Retina (tissue), 1 donor: ENCODE measurements around the gene TSPO.

Experiments
- DNase-seq: peaks from one replicate; pipeline ENCODE4 v3.0.0-alpha.2; 2016

The TSPO gene

DNA sequence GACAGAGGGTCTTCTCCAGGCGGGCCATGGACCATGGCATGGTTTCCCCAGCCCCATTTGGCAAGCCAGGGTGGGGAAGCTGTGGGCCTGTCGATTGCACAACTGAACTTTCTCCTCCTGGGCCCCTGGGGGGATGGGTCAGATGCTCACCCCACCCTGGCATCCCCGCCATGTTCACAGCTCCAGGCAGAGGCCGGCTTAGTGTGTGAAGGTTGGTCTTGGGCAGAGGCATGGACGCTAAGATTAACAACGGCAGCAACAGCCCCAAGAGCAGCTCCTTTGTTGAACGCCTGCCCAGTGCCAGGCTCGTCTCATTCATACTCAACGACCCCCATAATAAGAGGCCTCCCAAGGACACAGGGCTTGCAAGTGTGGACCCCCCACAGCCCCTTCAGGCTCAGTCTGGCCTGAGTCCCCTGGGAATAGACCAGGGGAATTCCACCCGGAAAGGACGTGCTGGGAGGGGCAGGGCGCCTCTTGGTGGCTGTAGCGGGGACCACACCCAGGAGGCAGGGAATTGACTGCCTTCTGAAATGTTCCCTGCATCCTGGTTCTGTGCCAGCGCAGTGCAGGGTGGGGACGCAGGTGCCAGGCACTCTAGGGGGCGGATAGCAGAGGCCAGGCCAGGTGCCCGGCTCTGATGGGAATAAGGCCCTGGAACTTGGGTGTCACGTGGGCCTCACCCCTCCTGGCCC, 8.3 kb downstream of the TSPO start:
- no peak for DNase-seq

DNA sequence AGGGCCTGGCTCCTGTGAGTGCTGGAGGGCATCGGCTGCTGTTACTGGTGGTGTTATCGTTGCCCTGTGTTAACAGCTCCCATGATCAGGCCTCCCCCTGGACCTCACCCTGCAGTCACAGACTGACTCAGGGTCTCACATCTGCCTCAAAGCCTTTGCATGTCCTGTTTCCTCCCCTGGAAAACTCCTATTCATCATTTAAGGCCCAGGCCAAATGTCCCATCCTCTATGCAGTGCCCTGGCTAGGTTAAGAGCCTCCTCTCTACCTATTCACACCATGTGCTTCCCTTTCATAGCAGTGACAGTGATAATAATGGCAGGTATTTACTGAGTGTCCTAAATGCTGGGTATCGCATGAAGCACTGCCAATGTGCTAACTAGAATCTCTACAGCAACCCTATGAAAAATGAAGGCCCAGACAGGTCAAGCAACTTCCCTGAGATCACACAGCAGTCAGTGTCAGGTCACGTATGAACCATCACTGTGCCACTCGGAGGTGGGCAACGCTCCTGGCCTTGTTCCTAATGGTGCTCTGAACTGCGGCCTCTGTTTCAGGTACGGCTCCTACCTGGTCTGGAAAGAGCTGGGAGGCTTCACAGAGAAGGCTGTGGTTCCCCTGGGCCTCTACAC, 9.3 kb downstream of the TSPO start:
- no peak for DNase-seq

DNA sequence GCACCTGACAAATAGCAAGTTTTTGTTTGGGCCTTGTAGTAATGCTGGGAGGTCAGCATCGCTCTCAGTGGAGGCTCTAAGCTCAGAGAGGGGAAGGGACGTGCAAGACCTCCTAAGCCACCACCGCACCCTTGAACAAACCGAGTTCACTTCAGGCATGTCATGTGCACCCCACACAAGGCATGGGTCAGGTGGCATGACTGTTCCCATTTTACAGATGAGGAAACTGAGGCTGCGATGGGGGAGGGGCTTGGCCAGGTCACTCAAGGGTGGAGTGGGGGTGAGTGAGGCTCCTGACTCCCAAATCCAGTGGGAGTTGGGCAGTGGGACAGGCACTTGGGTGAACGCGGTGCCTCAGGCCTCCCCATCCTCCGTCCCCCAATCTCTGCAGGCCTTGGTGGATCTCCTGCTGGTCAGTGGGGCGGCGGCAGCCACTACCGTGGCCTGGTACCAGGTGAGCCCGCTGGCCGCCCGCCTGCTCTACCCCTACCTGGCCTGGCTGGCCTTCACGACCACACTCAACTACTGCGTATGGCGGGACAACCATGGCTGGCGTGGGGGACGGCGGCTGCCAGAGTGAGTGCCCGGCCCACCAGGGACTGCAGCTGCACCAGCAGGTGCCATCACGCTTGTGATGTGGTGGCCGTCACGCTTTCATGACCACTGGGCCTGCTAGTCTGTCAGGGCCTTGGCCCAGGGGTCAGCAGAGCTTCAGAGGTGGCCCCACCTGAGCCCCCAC, 11.2 kb downstream of the TSPO start:
- no peak for DNase-seq

DNA sequence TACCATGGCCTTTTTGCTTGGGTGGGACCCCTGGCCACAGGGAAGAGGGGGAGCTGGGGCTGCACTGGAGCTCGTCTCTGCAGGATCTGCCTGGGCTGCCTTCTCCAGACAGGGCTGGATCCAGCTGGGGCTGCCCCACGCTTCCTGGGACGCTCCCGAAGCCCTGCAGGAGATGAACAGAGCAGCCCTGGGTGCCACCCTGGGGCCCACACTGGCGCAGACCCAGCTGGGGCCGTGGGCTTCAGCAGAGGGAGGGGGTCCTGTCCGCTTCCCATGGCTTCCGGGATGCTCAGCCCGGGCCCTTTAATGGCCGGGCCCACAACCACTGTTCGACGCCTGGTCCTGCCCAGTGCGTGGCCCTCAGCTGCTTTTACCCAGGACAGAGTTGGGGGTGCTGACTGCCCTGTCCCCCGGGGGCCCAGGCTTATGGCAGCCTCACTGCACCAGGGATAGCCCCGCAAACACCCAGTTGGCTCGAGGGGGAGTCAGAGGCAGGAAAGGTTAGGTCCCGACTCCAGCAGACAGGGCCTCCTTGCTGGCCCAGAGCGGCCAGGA, 12.0 kb downstream of the TSPO start:
- no peak for DNase-seq

DNA sequence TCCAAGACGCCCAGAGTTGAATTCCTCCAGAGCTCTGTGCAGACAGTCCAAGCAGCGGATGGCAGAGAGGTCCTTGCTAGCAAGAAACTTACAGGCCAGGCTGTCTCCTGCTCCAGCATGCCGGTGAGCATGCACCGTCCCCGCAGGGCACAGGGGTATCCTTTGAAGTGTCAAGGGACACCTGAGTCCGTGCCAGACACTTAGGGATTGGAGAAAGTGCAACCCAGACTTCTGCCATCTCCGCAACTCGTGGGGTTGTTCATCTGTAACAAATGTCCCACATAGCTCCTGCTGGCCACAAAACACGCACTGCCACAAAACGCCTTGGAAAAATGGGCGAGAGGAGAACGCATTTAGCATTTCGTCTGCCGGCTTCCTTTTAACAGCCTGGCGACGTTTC, 13.3 kb downstream of the TSPO start:
- no peak for DNase-seq

DNA sequence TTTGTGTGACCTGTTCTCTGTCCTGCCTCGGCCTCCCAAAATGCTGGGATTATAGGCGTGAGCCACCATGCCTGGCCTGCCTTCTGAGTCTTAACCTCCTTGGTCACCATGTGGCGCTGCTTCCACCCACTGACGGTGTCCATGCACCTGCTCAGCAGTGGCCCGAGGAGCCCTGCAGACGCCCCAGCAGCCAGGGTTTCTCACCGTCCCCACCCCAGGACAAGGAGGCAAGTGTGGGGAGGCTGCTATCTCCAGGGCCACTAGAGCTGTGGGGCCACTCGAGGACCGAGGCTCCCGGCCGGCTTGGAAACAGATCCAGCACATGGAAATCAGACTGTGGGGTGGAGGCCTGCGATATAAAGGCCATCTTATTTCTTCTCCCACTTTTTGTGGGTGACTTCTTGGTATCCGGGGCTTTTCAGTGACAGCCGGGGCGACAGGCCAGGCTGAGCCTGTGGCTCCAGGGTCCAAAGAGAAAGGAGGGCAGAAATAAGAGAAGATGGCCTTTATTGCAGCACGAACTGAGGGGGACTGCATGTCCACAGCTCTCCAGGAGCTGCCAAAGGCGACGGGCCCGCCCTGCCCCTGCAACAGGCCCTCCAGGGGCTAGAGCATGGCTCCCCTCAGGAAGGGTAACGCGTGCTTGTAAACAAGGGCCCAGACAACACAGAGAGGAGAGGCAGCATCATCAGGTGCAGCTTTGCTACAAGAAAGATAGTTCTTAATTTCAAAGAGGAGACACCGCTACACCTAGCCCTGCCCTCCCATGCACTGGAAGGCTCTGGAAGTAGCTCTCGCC, 15.0 kb downstream of the TSPO start:
- no peak for DNase-seq

DNA sequence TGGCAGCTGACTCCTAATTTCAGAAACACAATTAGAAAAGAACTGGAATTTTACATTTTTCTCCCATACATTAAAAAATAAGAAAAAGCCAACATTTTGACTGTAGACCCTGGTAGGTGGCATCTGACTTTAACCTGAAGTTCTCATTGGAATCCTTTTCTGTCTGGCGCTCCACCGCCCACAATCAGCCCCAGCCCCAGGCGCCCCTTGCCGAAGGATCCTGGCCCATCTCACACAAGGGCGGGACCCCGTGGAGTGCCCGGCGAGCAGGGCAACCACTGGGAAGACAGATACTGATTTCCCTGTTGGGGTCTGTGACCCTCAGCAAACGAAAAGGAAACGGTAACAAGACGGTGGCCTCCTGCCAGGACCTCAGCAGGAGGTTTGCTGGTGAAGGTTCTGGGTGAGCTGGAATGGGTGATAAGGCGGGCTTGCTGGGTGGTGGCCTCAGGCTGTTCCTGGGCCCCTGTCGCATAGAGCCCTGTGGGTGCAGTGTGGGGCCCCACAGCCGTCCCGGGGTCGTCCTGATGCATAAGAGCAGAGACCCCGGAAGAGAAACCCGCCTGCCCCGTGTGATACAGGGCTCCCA, 15.7 kb downstream of the TSPO start:
- no peak for DNase-seq

DNA sequence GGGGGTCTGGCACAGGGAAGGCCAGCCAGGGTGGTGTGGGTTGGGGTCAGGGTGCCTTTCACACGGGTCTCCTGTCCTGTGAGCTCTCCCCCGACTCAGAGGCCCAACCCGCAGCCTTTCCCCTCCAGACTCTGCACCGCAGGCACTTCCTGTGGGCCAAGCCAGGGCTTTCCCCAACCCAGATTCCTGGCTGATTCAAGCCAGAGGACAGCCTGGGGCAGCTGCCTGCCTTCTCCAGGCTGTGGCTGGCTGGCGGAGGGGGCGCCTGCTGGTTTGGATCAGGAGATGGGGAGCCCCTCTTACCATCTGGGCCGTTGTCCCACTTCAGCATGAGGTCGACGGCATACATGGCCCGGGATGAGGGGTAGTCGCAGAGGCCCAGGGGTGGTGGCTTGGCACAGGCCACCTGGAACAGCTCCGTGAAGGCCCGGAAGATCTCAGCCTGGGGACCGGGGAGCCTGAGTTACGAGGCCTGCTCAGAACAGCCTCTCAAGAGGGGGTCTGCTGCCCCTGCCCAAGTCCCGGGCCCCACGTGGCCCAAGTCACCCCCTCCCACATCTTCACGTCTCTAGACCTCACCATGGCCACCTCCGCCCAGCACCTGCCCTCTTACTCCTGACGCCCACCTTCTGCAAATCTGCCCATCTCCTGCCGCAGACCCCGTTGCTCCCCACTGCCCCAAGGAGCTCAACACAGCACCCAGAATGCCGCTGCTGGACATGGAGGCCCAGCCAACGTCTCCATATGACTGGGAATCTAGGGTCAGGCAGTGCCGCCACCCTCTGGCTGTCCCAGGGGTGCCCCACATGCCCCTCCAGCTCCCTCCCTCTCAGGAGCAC, 17.3 kb downstream of the TSPO start:
- DNase-seq: no peak

DNA sequence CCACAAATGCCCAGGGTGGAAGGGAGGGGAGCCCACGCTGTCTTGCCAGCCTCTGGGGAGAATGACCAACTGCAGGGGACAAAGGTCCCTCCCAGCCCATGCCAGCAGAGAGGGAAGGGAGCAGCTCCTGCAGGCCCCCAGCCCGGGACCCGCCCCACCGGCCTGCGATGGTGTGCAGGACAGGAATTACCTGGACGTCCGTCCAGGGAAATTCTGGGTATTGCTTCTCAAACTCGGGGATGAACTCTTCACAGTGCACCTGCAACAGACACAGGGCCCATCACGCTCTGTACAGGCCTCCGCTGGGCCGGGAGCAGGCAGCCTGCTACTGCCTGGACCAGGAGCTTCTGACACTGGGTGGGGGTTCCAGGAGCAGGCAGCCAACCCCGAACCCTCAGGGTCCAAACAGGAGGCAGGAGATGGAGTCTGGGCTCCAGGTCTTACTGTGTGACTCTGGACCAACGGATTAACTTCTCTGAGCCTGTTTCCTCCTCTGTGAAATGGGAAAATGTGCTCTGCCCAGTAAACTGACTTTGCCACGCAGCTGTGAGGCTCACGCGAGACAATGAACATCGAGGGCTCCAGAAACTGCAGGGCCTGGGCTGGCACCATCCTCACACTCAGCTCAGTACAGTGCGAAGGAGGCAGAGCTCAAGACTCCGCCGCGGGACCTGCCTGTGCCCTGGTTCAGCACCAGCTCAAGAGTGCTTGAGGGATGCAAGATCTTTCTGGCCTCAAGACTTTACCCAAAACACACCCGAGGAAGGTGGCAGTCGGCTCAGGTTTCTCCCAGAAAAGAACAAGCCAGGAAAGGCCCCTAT, 18.2 kb downstream of the TSPO start:
- no peak for DNase-seq

DNA sequence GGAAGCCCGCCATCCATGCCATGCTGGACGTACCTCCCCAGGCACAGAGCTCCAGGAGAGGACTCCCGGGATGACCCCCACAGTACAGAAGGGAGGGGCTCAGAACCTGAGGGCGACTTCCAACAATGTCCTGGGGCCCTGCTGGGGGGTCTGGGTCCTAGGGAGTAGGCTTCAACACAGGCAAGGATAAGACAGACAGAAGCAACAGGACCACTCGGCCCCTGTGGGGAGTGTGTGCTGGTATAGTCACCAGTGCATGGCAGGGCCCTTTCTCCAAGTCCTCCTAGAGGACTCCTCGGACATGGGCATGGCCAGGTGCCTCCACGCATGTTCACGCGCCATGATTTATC, 18.7 kb downstream of the TSPO start:
- no peak for DNase-seq

DNA sequence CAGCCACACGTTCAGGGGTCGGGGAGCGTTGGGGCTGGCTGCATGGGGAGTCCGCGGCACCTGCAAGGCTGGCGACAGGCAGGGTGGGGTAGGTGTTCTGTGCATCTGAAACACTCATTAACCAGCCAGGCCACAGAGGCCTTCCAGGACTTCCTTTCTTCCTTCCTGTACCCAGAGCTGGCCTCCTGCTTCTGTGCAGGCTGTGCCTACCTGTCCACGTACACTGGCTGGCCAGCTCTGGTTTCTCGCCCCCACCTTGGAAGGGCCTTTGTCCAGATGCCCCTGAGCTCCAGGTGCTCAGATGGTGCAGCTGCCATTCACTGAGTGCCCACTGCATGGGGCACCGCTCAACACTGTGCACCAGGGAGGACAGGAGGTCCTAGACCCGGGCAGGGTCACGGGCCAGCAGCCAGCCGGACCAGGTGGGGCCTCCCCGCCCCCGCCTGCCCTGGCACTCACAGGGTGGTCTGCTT, 19.7 kb downstream of the TSPO start:
- DNase-seq: no peak

DNA sequence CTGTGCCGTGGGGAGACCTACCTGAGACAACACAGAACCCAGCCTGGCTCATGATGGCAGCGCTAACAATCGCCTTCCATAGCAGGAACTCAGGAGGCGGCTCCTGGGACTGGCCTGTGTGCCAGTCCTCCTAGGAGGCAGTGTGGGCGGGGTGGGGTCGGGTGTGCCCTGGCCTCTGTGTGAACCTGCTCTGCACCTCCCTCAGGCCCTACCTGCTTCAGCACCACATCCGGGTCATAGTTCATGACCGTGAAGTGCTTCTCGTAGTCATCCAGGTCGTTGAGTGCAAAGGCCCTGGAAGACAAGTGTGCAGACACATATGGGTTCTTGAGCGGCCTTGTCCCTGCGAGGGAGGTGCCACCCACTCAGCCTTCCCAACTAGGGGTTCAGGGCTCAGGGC, 20.2 kb downstream of the TSPO start:
- no peak for DNase-seq

DNA sequence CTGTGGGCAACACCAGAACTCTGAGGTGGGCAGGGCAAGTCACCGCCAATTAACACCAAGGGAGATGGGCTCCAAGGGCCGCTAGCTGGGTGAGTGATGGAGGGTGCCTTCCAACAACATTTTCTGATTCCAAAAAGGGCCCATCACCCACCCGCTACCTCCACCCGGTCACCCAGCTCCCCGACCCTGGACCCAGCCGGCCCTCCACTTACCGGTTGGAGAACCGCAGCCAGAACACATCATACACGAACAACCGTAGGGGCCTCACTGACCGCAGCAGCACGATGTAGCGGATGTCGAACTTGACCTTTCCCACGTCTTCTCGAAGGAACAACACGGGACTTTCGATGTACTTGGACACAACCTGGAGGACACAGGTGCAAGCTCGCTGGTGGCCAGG, 20.8 kb downstream of the TSPO start:
- no peak for DNase-seq

DNA sequence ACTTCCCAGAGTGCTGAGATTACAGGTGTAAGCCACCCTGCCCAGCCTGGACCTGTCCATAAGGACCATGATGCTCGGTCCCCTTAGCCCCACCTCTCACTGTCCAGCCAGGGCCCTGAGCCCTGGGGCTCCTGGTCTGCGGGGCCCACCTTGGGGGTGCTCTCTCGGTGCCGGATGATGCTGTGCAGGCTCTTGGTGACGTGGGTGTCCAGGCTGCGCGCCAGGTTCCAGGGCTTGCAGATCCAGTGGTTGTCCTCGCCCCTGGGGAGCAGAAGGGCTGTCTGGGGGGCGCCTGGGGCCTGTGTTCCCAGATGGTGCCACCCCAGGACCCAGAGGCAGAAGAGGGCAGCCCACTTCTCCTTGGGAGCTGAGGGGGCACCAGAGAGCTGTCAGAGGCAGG, 22.2 kb downstream of the TSPO start:
- DNase-seq: no peak

DNA sequence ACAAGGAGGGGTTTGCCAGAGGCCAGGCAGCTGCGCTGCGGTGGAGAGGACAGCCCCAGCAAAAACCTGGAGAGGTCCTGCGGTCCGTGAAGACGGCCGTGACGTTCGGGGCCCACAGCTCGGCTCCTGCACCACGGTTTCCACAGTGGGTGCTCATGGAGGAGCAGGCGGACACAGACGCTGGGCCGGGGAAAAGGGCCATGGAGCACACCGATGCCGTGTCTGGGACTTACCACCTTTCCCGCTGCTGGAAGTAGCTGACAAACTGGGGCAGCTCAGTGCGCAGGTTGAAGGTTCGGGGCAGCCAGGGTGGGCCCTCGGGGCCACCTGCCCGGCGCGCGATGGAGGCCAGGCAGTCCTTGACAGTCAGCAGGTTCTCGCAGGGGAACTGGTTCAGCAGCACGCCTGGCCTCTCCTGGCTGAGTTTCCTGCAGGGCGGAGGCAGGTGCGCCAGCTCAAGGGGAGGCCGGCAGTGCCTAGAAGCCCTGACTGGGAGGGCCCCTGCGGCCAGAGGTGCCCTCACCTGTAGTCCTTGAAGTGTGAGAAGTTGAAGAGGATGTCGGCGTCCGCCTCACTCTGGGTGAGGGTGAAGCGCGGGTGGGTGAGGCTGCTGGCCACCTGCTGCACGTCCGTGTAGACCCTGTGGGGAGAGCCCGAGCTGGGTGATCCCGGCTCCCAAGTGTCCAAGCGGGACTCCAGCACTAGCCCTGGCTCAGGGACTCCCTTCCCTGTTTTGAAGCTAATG, 22.8 kb downstream of the TSPO start:
- no peak for DNase-seq

DNA sequence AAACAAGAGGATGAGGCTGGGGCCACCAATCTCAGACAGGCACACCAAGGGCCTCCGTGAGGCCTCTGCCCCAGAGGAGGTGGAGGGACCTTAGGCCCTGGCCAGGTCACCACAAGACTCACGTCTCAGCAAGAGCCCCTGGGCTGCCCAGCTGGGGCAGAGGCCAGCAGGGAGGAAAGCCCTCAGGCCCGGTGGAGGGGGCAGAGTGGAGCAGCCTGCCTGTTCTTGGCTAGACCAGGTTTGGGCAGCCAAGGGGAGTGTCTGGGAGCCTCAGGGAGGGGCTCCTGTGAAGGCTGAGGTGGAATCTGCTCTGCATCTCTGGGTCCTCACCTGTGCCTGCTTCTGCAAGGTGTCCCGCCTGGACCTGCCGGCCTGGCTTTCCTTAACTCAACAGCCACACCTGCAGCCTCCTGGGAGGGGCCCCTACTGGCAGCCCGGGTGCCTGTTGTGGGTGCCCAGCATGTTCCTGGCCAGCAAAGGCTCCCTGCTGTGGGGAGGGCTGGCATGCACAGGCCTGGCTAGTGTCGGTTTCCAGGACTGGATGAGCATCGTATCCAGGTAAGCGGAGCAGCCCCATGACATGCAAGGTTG, 23.7 kb downstream of the TSPO start:
- DNase-seq: no peak

DNA sequence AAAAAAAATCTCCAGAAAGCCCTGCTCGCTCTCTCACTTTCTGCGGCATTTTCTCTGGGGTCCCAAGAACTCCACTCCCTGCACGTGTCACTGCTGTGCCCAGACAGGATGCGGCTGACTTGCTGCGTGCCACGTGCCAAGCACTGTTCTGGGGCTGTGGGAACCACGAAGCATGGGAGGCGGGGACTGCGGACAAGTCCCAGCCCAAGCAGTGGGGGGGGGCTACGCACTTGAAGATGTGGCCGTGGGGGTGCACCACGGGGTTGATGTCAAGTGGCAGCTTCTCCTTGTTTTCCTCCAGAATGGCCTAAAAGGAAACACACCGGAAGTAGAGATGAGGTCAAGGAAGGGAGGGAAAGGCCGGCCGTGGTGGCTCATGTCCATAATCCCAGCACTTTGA, 24.7 kb downstream of the TSPO start:
- DNase-seq: no peak

DNA sequence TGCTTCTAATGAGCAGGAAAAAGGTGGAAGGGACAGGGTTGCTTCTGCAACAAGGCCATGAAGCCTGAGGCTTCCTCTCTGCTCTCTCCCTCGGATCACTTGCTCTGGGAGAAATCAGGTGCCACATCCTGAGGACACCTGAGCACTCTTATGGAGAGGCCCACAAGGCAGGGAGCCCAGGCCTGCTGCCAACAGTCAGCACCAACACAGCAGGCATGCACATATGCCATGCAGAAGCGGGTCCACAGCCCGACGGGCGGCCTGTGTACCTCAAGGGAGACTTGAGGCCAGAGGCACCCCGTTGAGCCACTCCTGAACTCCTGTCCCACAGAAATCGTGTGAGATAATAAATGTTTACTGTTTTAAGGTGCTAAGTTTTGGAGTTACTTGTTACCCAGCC, 26.1 kb downstream of the TSPO start:
- DNase-seq: no peak

DNA sequence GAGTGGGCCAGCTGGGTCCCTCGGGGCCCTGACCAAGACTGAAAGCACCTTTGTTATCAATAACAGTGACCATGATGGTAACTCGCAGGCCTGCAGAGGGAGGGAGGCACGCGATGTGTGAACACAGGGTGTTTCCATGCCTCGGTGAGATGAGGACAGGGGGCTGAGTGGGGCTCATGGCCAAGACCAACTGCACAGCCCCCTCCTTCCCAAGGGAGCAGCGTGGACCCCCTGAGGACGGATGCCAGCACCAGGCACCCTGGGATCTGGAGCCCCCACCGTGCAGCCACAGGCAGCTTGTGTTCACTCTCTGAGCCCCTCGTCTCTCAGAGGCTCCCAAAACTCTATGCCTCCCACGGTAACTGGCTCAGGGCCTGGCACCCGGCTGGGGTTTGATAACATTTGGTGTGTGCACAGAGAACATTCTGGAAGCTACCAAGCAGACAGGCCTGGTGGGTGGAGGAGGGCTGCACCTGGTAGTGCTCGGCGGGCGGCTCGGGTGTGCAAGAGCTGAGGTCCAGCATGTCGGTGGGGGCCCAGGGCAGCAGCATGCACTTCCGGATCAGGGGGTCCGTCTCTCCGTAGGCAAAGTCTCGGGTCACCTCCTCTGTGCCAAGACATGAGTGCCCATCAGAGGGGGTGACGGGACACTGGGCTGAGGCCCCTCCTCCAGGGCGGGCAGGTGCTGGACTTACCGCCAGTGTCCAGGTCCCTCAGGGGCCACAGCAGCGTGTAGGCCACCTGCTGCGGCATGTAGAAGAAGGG, 28.0 kb downstream of the TSPO start:
- no peak for DNase-seq
